ENCODE measurements around the gene PARP12.

Gene PARP12

GRCh38 chr7:140081774-140082425 is 19.1 kb upstream of the PARP12 start:
- no peak for TF ChIP-seq CTCF (IDR thresholded peaks at IDR 0.05)

GRCh38 chr7:140080919-140081318 is 18.2 kb upstream of the PARP12 start:
- no peak for TF ChIP-seq CTCF (IDR thresholded peaks at IDR 0.05)

- TF ChIP-seq CTCF (IDR thresholded peaks at IDR 0.05): no peak; the same call in 1 of the 2 replicates
These were observed 16.4 kb upstream of the PARP12 start for GRCh38 chr7:140079121-140079536.

- no peak for TF ChIP-seq CTCF (IDR thresholded peaks at IDR 0.05)
These were observed 15.6 kb upstream of the PARP12 start for GRCh38 chr7:140078392-140078791.

GRCh38 chr7:140074780-140075179 is 12.0 kb upstream of the PARP12 start:
- TF ChIP-seq CTCF (IDR thresholded peaks at IDR 0.05): no peak

GRCh38 chr7:140070546-140070945 is 7.8 kb upstream of the PARP12 start:
- TF ChIP-seq CTCF (IDR thresholded peaks at IDR 0.05): no peak

- TF ChIP-seq CTCF (IDR thresholded peaks at IDR 0.05): no peak
These were observed 6.7 kb upstream of the PARP12 start for GRCh38 chr7:140069298-140069949.

Data from LNCAP (cell line).